Neural cell (in vitro differentiated cells): ENCODE data around the gene EPHA8.

Source experiments
- EP300 ChIP-seq: fragments of 450-650 bp; conservative IDR thresholded peaks from 2 replicates; pipeline ENCODE4 v1.6.1; 2014; ENCODE audit warnings: antibody characterized with exemption, mild to moderate bottlenecking, moderate library complexity; ENCODE audit not compliant: poor library complexity, severe bottlenecking
- SMC3 ChIP-seq: fragments of 450-650 bp; conservative IDR thresholded peaks from 2 replicates; pipeline ENCODE4 v1.6.1; 2014; ENCODE audit warnings: antibody characterized with exemption, mild to moderate bottlenecking, moderate library complexity; ENCODE audit not compliant: poor library complexity
- TF ChIP-seq, protein P1 (sequence below): fragments of 450-650 bp; IDR thresholded peaks from 2 replicates; pipeline ENCODE4 v1.5.1; 2014; ENCODE audit warnings: antibody characterized with exemption, mild to moderate bottlenecking, moderate library complexity; ENCODE audit not compliant: poor library complexity, severe bottlenecking
- TF ChIP-seq, protein P2 (sequence below): IDR thresholded peaks from 2 replicates; pipeline ENCODE4 v1.6.1; 2012; ENCODE audit warnings: borderline replicate concordance

DNA sequence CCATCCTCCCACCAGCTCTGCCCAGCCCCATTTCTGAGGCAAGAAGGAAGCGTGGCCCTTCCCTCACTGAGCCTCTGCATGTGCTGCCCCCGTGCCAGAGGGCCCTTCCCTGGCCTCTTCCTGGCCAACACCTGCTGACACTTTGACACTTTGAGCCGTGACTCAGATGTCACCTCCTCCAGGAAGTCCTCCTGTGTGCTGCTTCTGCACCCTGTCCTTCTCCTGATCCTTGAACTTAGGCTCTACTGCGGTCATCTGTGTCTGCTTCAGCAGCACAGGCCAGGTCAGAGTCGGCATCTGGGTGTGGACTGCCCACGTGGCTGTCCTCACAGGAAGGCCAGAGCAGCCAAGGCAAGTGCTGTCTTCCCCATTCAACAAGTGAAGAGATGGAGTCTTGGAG lies 19.6 kb upstream of the EPHA8 start:
- TF ChIP-seq, protein P1, sequence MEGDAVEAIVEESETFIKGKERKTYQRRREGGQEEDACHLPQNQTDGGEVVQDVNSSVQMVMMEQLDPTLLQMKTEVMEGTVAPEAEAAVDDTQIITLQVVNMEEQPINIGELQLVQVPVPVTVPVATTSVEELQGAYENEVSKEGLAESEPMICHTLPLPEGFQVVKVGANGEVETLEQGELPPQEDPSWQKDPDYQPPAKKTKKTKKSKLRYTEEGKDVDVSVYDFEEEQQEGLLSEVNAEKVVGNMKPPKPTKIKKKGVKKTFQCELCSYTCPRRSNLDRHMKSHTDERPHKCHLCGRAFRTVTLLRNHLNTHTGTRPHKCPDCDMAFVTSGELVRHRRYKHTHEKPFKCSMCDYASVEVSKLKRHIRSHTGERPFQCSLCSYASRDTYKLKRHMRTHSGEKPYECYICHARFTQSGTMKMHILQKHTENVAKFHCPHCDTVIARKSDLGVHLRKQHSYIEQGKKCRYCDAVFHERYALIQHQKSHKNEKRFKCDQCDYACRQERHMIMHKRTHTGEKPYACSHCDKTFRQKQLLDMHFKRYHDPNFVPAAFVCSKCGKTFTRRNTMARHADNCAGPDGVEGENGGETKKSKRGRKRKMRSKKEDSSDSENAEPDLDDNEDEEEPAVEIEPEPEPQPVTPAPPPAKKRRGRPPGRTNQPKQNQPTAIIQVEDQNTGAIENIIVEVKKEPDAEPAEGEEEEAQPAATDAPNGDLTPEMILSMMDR: no peak
- TF ChIP-seq, protein P2, sequence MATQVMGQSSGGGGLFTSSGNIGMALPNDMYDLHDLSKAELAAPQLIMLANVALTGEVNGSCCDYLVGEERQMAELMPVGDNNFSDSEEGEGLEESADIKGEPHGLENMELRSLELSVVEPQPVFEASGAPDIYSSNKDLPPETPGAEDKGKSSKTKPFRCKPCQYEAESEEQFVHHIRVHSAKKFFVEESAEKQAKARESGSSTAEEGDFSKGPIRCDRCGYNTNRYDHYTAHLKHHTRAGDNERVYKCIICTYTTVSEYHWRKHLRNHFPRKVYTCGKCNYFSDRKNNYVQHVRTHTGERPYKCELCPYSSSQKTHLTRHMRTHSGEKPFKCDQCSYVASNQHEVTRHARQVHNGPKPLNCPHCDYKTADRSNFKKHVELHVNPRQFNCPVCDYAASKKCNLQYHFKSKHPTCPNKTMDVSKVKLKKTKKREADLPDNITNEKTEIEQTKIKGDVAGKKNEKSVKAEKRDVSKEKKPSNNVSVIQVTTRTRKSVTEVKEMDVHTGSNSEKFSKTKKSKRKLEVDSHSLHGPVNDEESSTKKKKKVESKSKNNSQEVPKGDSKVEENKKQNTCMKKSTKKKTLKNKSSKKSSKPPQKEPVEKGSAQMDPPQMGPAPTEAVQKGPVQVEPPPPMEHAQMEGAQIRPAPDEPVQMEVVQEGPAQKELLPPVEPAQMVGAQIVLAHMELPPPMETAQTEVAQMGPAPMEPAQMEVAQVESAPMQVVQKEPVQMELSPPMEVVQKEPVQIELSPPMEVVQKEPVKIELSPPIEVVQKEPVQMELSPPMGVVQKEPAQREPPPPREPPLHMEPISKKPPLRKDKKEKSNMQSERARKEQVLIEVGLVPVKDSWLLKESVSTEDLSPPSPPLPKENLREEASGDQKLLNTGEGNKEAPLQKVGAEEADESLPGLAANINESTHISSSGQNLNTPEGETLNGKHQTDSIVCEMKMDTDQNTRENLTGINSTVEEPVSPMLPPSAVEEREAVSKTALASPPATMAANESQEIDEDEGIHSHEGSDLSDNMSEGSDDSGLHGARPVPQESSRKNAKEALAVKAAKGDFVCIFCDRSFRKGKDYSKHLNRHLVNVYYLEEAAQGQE: no peak
- TF ChIP-seq SMC3 (no peak), EP300 (no peak)
